Liver (tissue), 9 donors: Measurements from ENCODE around the gene PPIL3. TPM values are rescaled to one million over a fixed set of nuclear protein-coding genes. Genes with fewer than 3 reads are reported as not detected.

Experiments used
- DNase-seq: peaks from one replicate; pipeline ENCODE4 v3.0.0-alpha.2; 2017; ENCODE audit warnings: low spot score
- H3K27ac ChIP-seq, 2 donors: one replicate each; pipeline ENCODE4 v1.7.0; 2013; ENCODE audit warnings: inconsistent platforms in 2 of 2, low read length in 2 of 2, control low read depth in 1 of 2, low read depth in 1 of 2, mild to moderate bottlenecking in 1 of 2
- H3K27me3 ChIP-seq, 4 donors: one replicate each; pipeline versions ENCODE4 v1.6.1 to v1.7.0; 2013; ENCODE audit warnings: low read length in 3 of 4, inconsistent platforms in 1 of 4, mild to moderate bottlenecking in 1 of 4, moderate library complexity in 1 of 4; ENCODE audit not compliant: control insufficient read depth in 4 of 4, insufficient read depth in 4 of 4
- H3K36me3 ChIP-seq, 4 donors: one replicate each; pipeline versions ENCODE4 v1.6.1 to v1.7.0; 2013; ENCODE audit warnings: low read length in 3 of 4, mild to moderate bottlenecking in 3 of 4, low read depth in 1 of 4, moderate library complexity in 1 of 4; ENCODE audit not compliant: control insufficient read depth in 4 of 4, insufficient read depth in 3 of 4
- H3K4me1 ChIP-seq, 4 donors: one replicate each; pipeline versions ENCODE4 v1.6.1 to v1.7.0; 2013; ENCODE audit warnings: low read length in 3 of 4, mild to moderate bottlenecking in 3 of 4, moderate library complexity in 1 of 4; ENCODE audit not compliant: control insufficient read depth in 4 of 4, insufficient read depth in 4 of 4
- H3K4me3 ChIP-seq, 3 donors: one replicate each; pipeline versions ENCODE4 v1.6.1 to v1.7.0; 2013; ENCODE audit warnings: low read length in 3 of 3, control low read depth in 1 of 3, low read depth in 1 of 3, mild to moderate bottlenecking in 1 of 3
- H3K9ac ChIP-seq, 2 donors: one replicate each; pipeline ENCODE4 v1.7.0; 2013; ENCODE audit warnings: low read length in 2 of 2, mild to moderate bottlenecking in 2 of 2, moderate library complexity in 2 of 2, control low read depth in 1 of 2, low read depth in 1 of 2
- H3K9me3 ChIP-seq, 4 donors: one replicate each; pipeline versions ENCODE4 v1.6.1 to v1.7.0; 2013; ENCODE audit warnings: low read length in 3 of 4; ENCODE audit not compliant: control insufficient read depth in 4 of 4
- ATF3 ChIP-seq: IDR thresholded peaks from 2 replicates; pipeline ENCODE4 v1.6.1; 2016; ENCODE audit warnings: antibody characterized with exemption
- CTCF ChIP-seq: fragments of 150-350 bp; IDR thresholded peaks from 2 replicates; pipeline ENCODE4 v1.5.1; 2017; ENCODE audit warnings: improper control_type of control experiment, low read depth, low read length; ENCODE audit not compliant: missing input control
- FOXA1 ChIP-seq: IDR thresholded peaks from 2 replicates; pipeline ENCODE4 v1.6.1; 2016; ENCODE audit warnings: antibody characterized with exemption
- GABPA ChIP-seq, 2 donors: IDR thresholded peaks in 1 of 2; conservative IDR thresholded peaks in 1 of 2; 2 replicates each; pipeline ENCODE4 v1.6.1; 2016; ENCODE audit warnings: antibody characterized with exemption in 2 of 2, mild to moderate bottlenecking in 1 of 2, moderate library complexity in 1 of 2
- HNF4G ChIP-seq: IDR thresholded peaks from 2 replicates; pipeline ENCODE4 v1.6.1; 2016; ENCODE audit warnings: antibody characterized with exemption
- RAD21 ChIP-seq, 2 donors: IDR thresholded peaks; 2 replicates each; pipeline ENCODE4 v1.6.1; 2016; ENCODE audit warnings: antibody characterized with exemption in 2 of 2, mild to moderate bottlenecking in 2 of 2
- REST ChIP-seq: IDR thresholded peaks from 2 replicates; pipeline ENCODE4 v1.6.1; 2016; ENCODE audit warnings: antibody characterized with exemption, mild to moderate bottlenecking
- RXRA ChIP-seq, 2 donors: IDR thresholded peaks; 2 replicates each; pipeline ENCODE4 v1.6.1; 2017 to 2018; ENCODE audit warnings: antibody characterized with exemption in 2 of 2, mild to moderate bottlenecking in 1 of 2
- SP1 ChIP-seq: IDR thresholded peaks from 2 replicates; pipeline ENCODE4 v1.6.1; 2018; ENCODE audit warnings: antibody characterized with exemption, mild to moderate bottlenecking
- ZBTB33 ChIP-seq: IDR thresholded peaks from 2 replicates; pipeline ENCODE4 v1.6.1; 2016; ENCODE audit warnings: antibody characterized with exemption
- WGBS: extraction: QIAGEN DNeasy Blood & Tissue Kit; methylation state at CpG from one replicate; pipeline ENCODE4 v1.1.7; 2013; 5-methylcytosine and 5-hydroxymethylcytosine counted together
- polyA plus RNA-seq, 2 donors: library from polyadenylated mRNA; stranded (reverse) in 1 of 2; unstranded in 1 of 2; fragments of 200-250 nt in 1 of 2; fragments of >200 nt in 1 of 2; fragmentation: Nextera tagmentation in 1 of 2; extraction: Ambion mirVana in 1 of 2; gene quantifications; one replicate each; pipeline versions ENCODE4 v1.2.1 to v1.2.3, GENCODE V29; 2013 to 2015
- total RNA-seq, 2 donors: library from RNA; depleted of rRNA; stranded (reverse); fragments of >200 nt; gene quantifications; one replicate each; pipeline ENCODE4 v1.2.3, GENCODE V29; 2014
- donor health status: healthy.
- donor health status: healthy.
- donor health status: healthy.
- donor health status: healthy.
- donor health status: healthy.

The PPIL3 gene
- total and polyA plus RNA-seq, 4 donors: 8.6 to 35.4 (median 19.9) TPM

DNA sequence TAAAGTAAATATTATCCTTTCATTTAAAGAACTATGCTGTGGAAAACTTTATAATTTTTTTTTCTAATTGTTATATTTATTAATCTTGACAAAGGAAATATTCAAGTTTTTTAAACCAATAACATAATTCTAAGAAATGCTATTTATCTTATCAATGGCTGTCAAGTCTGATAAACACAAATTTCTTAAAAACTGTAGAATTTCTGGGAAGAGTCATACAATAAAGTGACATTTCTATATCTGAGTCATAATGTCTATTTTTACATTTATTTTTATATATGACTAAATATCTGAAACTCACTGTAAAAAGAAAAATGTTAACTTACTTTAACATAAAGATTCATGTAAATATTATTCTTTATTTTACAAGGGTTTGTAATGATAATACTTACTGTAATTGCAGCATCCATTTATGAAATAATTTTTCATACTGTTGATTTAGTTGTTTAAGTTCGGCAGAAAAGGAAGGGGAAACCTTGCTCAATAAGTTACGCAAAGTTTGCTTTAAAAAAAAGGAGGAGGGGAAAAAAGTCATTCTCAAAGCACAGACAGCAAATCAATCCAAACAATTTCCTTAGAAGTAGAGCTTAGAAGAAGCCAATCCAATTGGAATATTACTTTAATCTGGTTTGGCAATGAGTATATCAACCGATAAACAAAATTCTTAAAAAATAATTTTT lies 42.2 kb upstream of the PPIL3 start:
- H3K4me1 ChIP-seq: peaks cover 0 to 5% (median 0%) of the 10 kb centered on the region in 4 donors
- H3K9ac ChIP-seq: no peak overlapping the region
- no peaks in the 10 kb centered on the region for H3K27me3 ChIP-seq
- H3K36me3 ChIP-seq: peaks cover 0 to 49% (median 29%) of the 10 kb centered on the region in 4 donors
- TF ChIP-seq GABPA (IDR thresholded peaks at IDR 0.05 in 1 of 2, conservative IDR thresholded peaks at IDR 0.05 in 1 of 2) (no peak), FOXA1 (no peak)
- no peak overlapping the region for H3K27ac ChIP-seq
- 54% methylated on average over 3 of the region's 3 CpGs for WGBS
- no peak overlapping the region for H3K4me3 ChIP-seq
- no peak for DNase-seq
- H3K9me3 ChIP-seq: no peaks in the 10 kb centered on the region

GRCh38 chr2:200929334-200930249 lies 40.7 kb upstream of the PPIL3 start:
- no peaks in the 10 kb centered on the region for H3K27me3 ChIP-seq
- 72% methylated on average over 2 of the region's 2 CpGs for WGBS
- no peak overlapping the region for H3K9ac ChIP-seq
- H3K4me1 ChIP-seq: peaks cover 0 to 5% (median 0%) of the 10 kb centered on the region in 4 donors
- no peaks in the 10 kb centered on the region for H3K9me3 ChIP-seq
- no peak overlapping the region for H3K27ac ChIP-seq
- DNase-seq: no peak
- no peak for TF ChIP-seq REST
- TF ChIP-seq HNF4G: no peak
- TF ChIP-seq SP1: no peak
- TF ChIP-seq ATF3: no peak
- no peak for TF ChIP-seq ZBTB33
- TF ChIP-seq CTCF: no peak
- TF ChIP-seq RXRA (IDR thresholded peaks at IDR 0.05): no peak
- no peak for TF ChIP-seq RAD21 (IDR thresholded peaks at IDR 0.05)
- no peak for TF ChIP-seq GABPA (IDR thresholded peaks at IDR 0.05 in 1 of 2, conservative IDR thresholded peaks at IDR 0.05 in 1 of 2)
- peaks cover 2 to 44% (median 25%) of the 10 kb centered on the region in 4 donors for H3K36me3 ChIP-seq
- H3K4me3 ChIP-seq: no peak overlapping the region
